HG02840 (cell line): ENCODE results near the gene WIPF1.
A peak's percentile ranks its signal among the peaks of the same experiment; 100 is the strongest.

Experiments used
- ATAC-seq: cut with Tn5 transposase; IDR thresholded peaks from one replicate; pipeline ENCODE4 v1.9.1; 2021; ENCODE audit warnings: mild to moderate bottlenecking, moderate library complexity, moderate number of reproducible peaks; ENCODE audit not compliant: unreplicated experiment, low FRiP score

The WIPF1 gene, protein sequence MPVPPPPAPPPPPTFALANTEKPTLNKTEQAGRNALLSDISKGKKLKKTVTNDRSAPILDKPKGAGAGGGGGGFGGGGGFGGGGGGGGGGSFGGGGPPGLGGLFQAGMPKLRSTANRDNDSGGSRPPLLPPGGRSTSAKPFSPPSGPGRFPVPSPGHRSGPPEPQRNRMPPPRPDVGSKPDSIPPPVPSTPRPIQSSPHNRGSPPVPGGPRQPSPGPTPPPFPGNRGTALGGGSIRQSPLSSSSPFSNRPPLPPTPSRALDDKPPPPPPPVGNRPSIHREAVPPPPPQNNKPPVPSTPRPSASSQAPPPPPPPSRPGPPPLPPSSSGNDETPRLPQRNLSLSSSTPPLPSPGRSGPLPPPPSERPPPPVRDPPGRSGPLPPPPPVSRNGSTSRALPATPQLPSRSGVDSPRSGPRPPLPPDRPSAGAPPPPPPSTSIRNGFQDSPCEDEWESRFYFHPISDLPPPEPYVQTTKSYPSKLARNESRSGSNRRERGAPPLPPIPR

DNA sequence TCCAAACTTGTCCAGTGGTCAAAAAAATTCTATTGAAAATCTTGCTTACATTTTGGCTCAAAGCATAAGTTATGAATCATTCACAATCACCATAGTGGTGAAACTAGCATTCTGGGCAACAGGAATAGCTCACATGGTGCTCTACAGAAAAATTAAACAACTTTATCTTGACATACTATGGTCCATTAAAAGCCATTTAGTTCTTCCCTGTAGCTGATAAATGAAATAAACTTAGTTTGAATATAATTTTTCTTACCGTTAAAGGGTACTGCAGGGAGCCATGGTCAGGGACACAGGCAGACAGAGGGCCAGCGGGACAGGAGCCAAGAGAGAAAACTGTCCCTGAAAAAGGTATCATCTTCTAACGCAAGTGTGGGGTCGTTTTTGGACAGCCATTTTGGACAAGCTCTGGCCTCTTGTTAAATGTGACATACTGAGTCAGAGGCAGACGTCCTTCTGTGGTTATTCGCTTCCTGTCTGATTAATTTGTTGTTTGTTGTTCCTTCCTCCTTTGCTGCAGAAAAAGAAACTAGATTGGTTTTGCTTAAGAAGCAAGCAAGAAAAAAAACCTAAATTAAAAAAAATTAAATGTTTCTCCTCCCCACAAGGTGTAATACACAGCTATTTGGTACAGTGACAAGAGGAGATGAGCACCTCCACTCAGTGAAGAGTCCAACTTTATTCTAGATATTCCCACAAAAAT, at the start of gene WIPF1:
TSS of gene WIPF1 (minus strand) at position 460 of the 703 bp plus-strand sequence. CDS start 12,231 bp downstream, outside the sequence.
- peak; percentile 45 for ATAC-seq

DNA sequence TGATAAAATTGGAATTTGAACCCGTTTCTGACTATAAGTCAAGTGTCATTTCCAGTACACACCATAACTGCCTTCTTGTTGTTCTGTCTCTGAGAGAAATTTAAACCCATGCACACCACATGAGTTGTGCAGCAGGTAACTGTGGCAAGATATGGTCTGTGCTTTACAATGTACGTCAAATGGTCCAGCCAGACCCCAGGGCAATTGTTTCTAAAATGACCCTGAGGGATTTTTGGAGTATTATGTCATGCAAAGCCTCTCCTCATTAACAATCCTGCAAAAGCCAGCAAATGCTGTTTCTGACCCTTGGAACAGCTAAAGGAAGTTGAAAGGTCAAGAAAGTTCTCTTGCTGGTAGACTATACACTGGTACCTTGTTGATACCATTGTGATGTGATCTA, 47.7 kb upstream of the WIPF1 start:
- no peak for ATAC-seq

DNA sequence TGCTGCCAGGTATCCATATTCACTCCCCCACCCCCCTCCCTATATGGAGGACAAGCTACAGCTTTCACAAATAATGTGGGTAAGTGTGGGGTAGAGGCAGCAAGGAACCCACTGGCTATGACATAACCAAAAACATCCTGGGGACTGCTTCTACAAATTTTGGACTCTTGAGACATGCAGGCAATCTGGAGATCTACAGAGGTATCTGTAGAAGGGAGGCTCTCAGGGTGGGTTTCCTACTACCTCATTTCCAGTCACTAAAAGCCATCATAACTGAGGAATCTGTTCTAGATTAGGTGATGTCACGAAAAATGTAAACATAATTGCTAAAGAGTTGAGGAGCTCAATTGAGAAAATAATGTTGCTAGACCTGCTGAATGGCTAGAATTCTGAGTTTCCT, 46.8 kb upstream of the WIPF1 start:
- no peak for ATAC-seq

DNA sequence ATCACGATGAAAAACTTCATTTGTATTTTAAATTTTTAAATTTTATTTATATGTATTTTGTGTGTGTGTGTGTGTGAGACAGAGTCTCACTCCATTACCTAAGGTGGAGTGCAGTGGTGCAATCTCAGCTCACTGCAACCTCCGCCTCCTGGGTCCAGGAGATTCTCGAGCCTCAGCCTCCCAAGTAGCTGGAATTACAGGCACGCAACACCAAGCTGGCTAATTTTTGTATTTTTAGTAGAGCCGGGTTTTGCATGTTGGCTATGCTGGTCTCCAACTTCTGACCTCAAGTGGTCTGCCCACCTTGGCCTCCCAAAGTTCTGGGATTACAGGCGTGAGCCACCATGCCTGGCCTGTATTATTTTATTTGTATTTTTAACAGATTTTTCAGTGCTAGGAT, 45.8 kb upstream of the WIPF1 start:
- no peak for ATAC-seq

DNA sequence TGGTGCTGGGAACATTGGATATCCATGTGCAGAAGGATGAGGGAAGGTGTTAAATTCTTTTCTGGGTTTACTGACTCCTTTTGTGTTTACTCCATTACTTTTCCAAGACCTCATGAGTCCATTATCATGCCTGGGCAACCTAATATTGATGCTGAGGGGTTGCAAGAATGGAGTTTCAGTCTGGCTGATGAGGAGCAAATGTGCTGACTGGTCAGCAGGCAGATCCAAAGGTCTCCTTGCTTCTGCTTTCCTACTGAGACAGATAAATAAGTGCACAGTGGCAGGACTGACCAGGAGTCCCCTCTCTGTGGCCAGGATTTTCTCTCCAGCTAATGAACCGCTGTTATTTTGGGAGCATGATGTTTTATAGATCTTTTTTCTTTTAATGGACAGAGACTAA, 43.6 kb upstream of the WIPF1 start:
- ATAC-seq: no peak

DNA sequence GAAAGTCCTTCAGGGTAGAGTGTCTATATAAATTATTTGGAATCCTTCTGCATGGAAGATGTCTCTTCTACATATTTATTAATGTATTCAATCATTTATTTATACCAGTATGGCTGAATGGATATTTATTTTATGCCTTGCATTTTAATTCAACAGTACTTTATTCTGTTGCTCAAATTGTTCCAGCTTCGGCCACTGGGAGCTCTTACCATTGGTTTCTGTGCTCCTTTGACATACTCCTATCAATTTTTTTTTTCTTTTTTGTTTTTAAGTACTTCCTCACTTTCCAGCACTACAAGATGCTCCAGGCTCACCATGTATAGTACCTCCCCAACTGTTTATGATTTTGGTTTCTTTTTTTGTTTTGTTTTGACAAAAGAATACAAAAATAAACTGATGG, 39.4 kb upstream of the WIPF1 start:
- ATAC-seq: no peak

DNA sequence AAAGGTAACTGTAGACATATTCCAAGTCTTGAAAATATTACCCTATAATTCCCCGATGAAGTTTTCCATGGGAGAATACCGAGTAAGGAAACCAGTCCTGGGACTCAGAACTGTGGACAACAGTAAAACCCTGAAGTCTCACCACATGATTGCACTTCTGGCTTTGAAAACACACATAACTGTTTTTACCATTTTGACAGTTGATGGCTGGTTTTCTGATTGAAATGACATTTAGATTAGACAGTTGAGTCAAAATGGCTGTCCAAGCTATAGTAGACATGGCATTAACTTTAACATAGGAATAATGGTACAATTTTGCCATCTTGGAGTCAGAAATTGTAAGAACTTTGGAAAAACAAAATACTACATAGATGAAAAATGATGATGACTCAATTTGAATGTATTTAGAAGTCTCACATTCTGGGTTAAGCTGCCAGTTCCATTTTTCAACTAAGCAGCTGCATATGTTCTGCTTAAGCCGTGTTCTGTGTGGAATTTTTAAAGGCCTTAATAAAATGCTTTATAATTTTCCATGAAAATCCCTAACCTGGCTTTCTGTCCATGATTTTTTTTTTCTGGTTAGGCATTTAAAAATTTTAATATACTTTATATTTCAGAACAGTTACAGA, 38.3 kb upstream of the WIPF1 start:
- no peak for ATAC-seq

DNA sequence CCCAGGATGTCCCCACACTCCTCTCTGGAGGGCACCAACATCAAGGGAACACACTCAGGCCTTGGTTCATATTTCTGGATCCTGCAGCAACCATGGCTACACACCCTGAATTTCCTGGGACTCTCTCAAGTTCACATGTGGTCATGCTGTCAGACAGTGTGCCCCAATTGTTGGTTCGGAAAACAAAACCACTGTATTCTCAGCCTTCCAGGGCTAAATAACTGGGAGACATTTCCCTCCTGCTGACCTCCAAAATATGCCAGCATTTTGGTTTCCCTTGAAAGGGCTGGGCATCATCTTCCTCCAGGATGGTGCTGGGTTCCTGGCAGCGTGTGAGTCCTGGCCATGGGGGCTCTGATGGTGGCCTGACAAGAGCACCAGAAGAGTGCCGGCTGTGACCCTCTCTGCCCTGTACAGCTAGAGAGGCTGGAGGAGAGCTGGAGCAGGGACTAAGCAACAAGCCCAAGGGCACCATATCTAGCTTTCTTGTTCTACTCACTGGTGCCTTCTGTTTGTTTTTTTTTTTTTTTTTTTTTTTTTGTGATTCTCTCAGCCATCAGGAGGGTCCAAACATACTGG, 37.5 kb upstream of the WIPF1 start:
- ATAC-seq: no peak

DNA sequence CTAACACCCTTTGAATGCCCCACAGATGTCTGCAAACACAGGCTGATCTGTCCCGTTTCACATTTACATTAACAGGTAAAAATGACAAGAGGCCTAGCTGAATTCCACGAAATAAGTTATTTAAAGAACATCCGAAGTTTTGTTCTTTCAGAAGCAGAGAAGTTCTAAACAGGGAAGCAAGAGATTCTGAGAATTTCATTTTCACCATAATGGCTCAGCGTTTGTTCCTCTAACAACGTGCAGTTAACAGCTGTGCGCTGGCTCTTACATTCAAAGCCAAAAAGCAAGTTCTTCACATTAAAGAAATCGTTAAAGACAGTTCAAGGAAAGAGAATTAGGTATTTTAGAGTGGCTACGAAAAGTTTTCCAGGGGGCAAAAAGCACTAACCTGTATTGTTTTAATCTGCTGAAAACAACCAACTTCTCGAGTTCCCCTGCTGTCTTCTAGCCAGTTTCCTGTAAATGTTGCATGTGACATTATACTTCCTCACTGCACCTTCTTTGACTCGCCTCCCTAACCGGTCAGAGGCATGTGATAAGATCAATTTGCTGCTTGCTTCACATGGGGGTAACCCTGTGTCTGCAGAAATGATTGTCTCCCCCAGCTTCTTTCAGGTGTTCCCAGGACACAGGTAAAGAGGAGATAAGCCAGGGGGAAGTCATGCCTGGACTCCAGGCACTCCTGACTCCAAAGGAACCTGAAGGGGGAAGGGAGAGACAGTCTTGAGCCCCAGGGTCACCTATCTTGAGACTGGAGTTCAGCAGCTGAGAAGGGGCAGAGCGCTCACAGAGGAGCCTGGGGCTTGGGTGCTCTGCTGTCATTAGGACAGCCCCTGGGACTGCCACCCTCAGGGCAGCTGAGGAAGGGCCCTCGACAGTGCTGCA, 36.8 kb upstream of the WIPF1 start:
- ATAC-seq: peak; percentile 73

DNA sequence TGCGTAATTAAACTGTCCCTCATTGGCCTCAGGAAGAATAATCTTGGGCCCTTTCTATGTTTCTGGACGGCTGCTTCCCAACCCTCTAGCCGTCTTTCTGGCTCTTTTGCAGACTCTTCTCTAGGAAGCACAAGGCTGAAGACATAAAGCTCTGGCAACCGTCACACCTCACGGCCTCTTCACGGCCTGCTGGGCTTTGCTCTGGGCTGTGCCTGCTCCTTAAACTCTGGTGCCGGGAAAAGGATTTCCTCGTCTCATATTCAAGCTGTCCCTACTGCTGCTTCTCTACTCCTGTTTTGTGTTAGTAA, 36.0 kb upstream of the WIPF1 start:
- no peak for ATAC-seq

DNA sequence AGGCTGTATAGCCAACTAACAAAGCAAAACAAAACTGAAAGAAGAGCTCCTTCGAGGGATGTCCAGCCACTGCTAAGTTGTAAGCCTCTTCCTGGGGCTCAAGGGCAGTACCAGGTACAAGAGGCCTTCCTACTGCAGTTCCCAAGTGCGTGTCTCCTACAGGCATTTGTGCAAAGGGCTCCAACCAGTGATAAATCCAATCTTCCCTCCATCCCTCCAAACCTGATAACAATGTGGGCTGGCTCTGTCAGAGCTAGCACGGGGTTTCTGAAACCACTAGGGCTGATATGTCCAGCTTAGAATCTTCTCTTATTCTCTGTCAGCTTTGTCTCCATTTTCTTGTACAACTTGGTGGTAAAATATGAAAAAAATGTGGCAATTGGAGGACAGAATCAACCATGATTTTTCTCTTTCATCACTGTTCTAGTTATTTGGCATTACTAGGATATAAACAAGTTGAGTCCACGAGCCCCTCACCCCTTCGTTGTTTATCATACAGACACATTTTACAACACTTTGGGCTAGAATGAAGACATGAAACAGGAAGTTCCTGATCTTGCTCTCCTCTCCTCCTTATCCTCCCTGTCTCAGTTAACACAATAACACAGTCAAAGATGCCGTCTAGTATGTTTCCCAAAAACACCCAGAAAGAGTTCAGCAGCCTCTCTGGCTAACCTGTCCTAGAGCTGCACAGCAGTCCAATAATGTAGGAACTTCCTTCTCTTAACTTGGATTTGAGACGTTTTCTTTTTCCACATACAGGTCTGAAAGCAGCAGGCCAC, 35.4 kb upstream of the WIPF1 start:
- no peak for ATAC-seq

DNA sequence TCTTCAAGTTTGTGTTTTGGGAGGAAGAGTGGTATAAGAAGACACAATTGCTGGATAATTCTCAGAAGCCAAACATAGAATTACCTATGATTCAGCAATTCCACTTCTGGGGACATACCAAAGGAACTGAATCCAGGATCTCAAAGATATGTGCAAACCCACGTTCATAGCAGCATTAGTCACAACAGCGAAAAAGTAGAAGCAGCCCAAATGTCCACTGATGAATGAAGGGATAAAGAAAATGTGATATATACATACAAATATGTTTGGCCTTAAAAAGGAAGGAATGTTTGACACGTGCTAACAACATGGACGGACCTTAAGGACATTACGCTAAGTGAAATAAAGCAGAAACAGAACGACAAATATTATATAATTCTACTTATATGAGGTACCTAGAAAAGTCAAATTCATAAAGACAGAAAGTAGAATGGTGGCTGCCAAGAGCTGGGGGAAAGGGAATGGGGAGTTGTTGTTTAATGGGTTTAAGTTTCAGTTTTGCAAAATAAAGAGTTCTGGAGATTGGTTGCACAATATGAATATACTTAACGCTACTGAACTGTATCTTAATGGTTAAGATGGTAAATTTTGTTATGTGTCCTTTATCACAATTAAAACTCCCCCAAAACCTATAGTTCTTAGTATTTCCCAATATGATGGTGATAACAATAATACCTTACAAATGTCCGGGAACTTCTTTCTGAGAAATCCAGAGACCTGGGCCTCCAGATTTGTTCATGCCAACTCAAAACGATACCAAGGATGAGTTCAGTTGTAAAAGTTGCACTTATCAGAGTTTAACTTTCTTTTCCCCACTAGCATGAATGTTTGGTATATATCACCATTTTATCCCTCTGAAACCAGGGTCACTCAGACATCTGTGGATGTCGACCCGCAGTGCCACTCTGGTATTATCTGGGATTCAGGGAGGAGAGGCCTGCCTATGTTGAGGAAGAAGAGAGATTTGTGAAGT, 33.7 kb upstream of the WIPF1 start:
- ATAC-seq: no peak

DNA sequence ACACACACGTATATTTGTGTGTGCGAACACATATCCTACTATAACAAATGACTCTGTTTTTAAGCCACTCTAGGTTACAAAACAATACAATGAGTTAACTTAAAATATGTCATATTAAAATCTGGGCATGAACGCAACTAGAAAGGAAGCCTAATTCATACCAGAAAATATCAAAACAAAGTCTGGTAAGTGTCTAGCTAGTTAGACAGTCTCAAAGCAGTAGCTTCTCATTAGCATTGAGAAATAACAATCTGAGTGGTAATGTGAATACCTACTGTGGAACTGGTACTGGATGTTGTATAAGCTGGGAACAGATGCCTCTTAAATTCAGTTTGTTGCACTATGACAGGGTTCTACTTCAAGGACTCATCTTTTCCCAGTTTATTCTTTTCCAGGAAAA, 32.5 kb upstream of the WIPF1 start:
- no peak for ATAC-seq

DNA sequence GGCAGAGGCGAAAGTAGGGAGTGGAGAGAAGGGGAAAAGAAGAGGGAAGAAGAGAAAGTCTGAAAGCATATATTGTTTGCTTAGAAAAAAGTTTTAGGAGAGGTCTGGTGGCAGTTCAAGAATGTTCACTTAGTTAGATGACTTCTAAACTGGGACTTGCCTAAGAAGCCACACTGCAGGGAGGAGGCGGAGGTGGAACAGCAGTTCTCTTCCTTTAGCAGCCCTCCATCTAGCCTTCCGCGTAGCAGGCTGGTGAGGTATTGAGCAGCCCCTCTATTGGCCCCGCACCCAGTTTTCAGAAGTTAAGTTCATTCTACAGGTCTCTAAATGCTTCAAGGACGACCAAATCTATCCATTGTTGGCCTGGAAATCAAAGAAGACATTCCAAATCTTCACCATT, 31.9 kb upstream of the WIPF1 start:
- ATAC-seq: no peak

DNA sequence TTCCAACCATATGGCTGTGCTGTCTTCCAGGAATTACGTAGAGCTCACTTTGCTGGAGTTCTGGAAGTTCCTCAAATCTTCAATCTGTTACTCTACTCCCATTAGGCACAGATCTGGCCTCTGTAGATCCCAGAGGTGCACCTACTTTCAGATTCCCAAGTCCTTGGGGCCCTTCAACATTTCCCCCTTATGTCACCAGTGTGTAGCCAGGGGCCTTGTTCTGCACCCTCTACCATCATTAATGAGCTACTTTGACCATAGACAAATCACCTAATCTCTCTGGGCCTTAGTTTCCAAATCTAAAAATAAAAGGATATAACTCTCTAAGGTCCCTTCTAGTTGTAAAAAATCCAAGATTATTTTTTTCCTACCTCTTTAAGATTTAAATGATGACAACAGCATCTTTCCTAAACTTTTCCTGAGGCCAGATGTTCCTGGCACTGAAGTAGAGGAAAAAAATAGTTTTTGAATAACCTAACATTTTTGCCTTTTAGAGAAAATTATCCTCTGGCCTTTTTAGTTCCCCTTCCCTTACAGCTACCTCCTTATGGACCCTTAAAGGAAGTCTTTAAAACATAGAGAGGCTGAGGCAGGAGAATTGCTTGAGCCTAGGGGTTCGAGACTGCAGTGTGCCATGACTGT, 31.0 kb upstream of the WIPF1 start:
- ATAC-seq: no peak

DNA sequence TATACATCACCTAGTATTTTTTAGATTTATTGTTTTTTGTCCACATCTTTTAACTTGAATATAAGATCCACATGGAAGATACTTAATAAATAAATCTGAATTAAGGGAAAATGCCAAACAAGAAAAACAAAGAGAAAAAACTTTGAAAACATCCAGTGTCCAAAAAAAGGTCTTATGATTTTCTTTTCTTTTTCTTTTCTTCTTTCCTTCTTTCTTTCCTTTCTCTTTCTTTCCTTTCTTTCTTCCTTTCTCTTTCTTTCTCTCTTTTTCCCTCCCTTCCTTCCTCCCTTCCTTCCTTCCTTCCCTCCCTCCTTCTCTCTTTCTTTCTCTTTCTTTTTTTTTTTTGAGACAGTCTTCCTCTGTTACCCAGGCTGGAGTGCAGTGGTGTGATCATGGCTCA, 29.6 kb upstream of the WIPF1 start:
- no peak for ATAC-seq

DNA sequence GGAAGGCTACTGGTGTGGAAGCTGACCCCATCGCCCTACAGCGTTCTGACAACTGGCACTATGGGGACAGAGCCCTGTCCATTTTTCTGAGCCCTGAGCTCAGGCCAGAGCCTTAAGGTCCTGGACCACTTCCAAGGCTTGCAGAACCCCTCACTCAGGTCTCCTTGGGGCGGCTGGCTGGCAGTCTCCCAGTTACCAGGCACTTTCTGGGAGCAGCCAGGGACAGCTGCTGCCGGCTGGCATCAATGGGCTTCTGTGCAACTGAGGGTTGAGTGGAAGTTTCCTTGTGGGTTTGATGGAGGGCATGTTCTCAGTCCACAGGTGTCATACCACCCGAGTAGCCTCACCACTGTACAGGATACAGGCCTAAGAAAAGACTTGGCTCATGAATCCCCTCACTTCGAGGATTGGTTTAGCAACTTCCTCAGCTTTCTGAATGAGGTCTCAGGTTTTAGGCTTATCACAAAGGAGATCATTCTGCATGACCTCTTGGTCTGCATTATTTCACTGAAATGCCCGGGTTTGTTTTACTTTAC, 27.4 kb upstream of the WIPF1 start:
- no peak for ATAC-seq

DNA sequence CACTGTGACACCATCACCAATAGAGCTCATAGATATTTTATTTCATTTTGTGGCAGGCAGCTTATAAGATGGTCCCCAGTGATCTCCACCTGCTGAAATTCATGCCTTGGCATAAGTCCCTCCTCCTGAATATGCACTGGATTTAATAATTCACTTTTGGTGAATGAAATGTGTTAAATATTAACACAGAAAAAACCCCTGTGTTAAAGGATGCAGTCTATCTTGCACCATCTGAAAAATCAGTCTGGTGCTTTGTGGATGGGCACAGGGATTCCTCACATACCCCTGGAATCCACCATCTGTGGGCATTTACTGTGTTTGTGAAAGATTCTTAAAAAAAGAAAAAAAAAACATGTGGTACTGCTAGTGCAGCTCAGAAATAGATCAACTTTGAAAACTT, 26.1 kb upstream of the WIPF1 start:
- no peak for ATAC-seq
